ENCODE measurements around the gene EIF3L.
A peak's percentile ranks its signal among the peaks of the same experiment; 100 is the strongest.

EIF3L gene

GRCh38 chr22:37930270-37930951 lies 81.2 kb downstream of the EIF3L start:
- DNase-seq = no peak

DNA sequence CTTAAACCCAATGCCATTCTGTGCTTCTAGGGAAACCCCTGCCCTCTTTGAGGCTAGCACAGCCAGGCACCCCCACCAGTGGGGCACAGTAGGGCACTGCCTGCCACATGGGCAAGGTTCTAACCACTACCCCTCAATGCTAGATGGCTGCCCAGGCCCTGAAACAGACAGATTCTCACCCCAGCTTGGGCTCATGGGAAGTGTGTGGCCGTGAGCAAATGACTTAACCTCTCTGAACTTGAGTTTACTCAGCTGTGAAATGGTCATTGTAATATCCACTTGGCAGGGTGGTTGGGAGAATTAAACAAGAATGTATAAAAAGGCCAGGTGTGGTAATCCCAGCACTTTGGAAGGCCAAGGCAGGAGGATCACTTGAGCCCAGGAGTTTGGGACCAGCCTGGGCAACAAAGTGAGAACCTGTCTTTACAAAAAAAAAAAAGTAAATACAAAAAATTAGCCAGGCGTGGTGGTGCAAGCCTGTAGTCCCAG lies 81.8 kb downstream of the EIF3L start:
- DNase-seq = no peak

- DNase-seq = no peak
Observed at GRCh38 chr22:37931893-37932389, 82.7 kb downstream of the EIF3L start.

- no peak for DNase-seq
Observed at GRCh38 chr22:37932401-37932800, 83.2 kb downstream of the EIF3L start.

DNA sequence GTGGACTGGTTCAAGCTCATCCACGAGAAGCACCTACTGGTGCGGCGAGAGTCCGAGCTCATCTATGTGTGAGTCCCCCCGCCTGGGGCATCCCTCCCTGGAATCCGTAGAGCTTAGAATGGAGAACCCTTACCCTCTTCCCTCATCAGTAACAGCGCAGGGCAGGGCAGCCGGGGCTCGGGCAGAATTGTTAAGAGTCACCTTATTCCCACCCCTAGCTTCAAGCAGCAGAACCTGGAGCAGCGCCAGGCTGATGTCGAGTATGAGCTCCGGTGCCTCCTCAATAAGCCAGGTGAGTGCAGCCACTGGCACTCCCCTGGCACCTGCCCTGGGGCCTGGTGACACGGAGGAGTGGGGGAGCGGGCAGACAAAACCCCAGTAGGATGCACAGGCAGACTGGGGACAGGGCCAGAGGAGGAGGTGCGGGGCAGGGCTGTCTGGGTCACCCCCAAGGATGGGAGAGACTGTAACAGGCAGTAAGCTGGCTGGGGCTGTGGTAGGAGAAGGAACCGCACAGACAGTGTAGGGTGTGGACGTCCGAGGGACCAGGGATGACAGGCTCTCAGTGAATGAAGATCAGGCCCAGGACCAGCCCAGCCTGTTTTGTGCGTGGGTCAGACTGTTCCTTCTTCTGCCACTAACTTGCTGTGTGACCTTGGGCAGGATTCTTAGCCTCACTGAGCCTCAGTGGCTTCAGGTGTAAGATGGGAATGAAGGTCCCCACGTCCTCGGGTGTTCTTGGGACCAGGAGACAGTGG lies 83.8 kb downstream of the EIF3L start:
- no peak for DNase-seq

DNA sequence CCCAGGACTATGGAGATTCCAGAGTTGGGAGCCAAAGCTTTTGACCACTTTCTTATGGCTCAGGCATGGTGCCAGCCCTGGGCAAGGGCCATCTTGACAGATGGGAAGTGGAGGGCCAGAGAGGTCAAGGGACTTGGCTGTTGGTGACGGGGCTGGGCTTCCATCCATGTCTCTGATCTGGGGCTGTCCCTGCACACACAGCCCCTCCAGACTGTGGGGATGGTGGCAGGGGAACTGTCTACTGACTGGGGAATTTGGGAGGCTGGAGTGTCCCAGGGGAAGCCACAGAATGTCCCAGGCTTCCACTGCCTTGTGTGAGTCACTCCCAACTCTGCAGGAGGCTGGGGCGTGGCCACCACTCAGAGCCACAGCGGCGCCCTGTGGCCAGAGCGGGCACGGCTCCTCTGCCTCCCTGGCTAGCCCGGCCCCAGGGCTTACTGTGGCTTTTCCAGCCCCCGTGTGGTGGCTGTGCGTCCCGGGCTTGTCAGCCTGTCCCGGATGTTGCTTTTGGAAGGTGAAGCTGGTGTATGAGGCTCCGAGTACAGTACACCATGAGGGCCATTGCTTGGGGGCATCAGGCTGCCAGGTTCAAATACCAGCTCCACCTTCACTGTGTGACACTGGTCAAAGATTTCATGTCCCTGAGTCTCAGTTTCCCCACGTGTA lies 84.6 kb downstream of the EIF3L start:
- DNase-seq = peak; percentile 85

Measured in right hindlimb (tissue), 1 donor.